Trophoblast cell (in vitro differentiated cells and primary cell): Measurements from ENCODE around the gene RBM22.

ENCODE experiments used
- DNase-seq, 2 donors: peaks; one replicate each; pipeline ENCODE4 v3.0.0-alpha.2; 2016
- H2AFZ ChIP-seq: 2 replicates; pipeline ENCODE4 v1.6.1; 2013; ENCODE audit warnings: low read length, moderate library complexity, mild to moderate bottlenecking; ENCODE audit not compliant: insufficient read depth, poor library complexity
- H2AK5ac ChIP-seq: 2 replicates; pipeline ENCODE4 v1.6.1; 2013; ENCODE audit warnings: mild to moderate bottlenecking, low read length
- H2BK120ac ChIP-seq: 2 replicates; pipeline ENCODE4 v1.6.1; 2013; ENCODE audit warnings: low read length, mild to moderate bottlenecking, moderate library complexity; ENCODE audit not compliant: insufficient read depth, poor library complexity
- H2BK12ac ChIP-seq: 2 replicates; pipeline ENCODE4 v1.6.1; 2013; ENCODE audit warnings: mild to moderate bottlenecking, low read length, moderate library complexity
- H2BK5ac ChIP-seq: 2 replicates; pipeline ENCODE4 v1.6.1; 2013; ENCODE audit warnings: low read length, low read depth, moderate library complexity, mild to moderate bottlenecking; ENCODE audit not compliant: poor library complexity
- H3K14ac ChIP-seq: 2 replicates; pipeline ENCODE4 v1.6.1; 2013; ENCODE audit warnings: mild to moderate bottlenecking, low read length
- H3K18ac ChIP-seq: 2 replicates; pipeline ENCODE4 v1.6.1; 2013; ENCODE audit warnings: mild to moderate bottlenecking, low read length
- H3K23ac ChIP-seq: 2 replicates; pipeline ENCODE4 v1.6.1; 2013; ENCODE audit warnings: low read length
- H3K27ac ChIP-seq: 2 replicates; pipeline ENCODE4 v1.5.1; 2013; ENCODE audit warnings: low read depth, mild to moderate bottlenecking, inconsistent platforms, low read length, moderate library complexity
- H3K27me3 ChIP-seq: 2 replicates; pipeline ENCODE4 v1.6.1; 2013; ENCODE audit warnings: inconsistent platforms, mild to moderate bottlenecking, low read length, moderate library complexity; ENCODE audit not compliant: insufficient read depth
- H3K36me3 ChIP-seq, 2 experiments: 1 replicate in 1 of 2; 2 replicates in 1 of 2; pipeline ENCODE4 v1.6.1; 2013; ENCODE audit warnings: low read length in 2 of 2, mild to moderate bottlenecking in 2 of 2, moderate library complexity in 1 of 2; ENCODE audit not compliant: insufficient read depth in 2 of 2, control insufficient read depth in 1 of 2
- H3K4ac ChIP-seq: 2 replicates; pipeline ENCODE4 v1.6.1; 2013; ENCODE audit warnings: low read depth, mild to moderate bottlenecking, low read length, moderate library complexity
- H3K4me1 ChIP-seq, 2 experiments: 1 replicate in 1 of 2; 2 replicates in 1 of 2; pipeline ENCODE4 v1.6.1; 2013; ENCODE audit warnings: low read length in 2 of 2, mild to moderate bottlenecking in 2 of 2, moderate library complexity in 1 of 2; ENCODE audit not compliant: insufficient read depth in 2 of 2, control insufficient read depth in 1 of 2
- H3K4me2 ChIP-seq: 2 replicates; pipeline ENCODE4 v1.6.1; 2013; ENCODE audit warnings: inconsistent platforms, mild to moderate bottlenecking, low read length, moderate library complexity
- H3K4me3 ChIP-seq: 2 replicates; pipeline ENCODE4 v1.5.1; 2013; ENCODE audit warnings: mild to moderate bottlenecking, low read depth, low read length, inconsistent platforms
- H3K79me1 ChIP-seq: one replicate; pipeline ENCODE4 v1.6.1; 2013; ENCODE audit warnings: low read length
- H3K79me2 ChIP-seq: 2 replicates; pipeline ENCODE4 v1.6.1; 2013; ENCODE audit warnings: low read length, mild to moderate bottlenecking; ENCODE audit not compliant: control insufficient read depth, insufficient read depth, poor library complexity
- H3K9ac ChIP-seq: 2 replicates; pipeline ENCODE4 v1.6.1; 2013; ENCODE audit warnings: mild to moderate bottlenecking, low read length
- H3K9me3 ChIP-seq: 2 replicates; pipeline ENCODE4 v1.6.1; 2013; ENCODE audit warnings: low read depth, mild to moderate bottlenecking, control low read depth, inconsistent platforms, low read length; ENCODE audit not compliant: insufficient read depth
- H4K12ac ChIP-seq: 2 replicates; pipeline ENCODE4 v1.6.1; 2013; ENCODE audit warnings: low read depth, mild to moderate bottlenecking, low read length, moderate library complexity
- H4K8ac ChIP-seq: 2 replicates; pipeline ENCODE4 v1.6.1; 2013; ENCODE audit warnings: low read depth, mild to moderate bottlenecking, low read length, moderate library complexity
- H4K91ac ChIP-seq: one replicate; pipeline ENCODE4 v1.6.1; 2013; ENCODE audit warnings: low read depth, mild to moderate bottlenecking, low read length, moderate library complexity
- WGBS: extraction: QIAGEN DNeasy Blood & Tissue Kit; methylation state at CpG from one replicate; pipeline ENCODE4 v1.1.7; 2013; ENCODE audit warnings: missing lambda C conversion rate; ENCODE audit not compliant: insufficient read length, insufficient coverage; ENCODE audit errors: extremely low coverage; 5-methylcytosine and 5-hydroxymethylcytosine counted together

RBM22 gene

DNA sequence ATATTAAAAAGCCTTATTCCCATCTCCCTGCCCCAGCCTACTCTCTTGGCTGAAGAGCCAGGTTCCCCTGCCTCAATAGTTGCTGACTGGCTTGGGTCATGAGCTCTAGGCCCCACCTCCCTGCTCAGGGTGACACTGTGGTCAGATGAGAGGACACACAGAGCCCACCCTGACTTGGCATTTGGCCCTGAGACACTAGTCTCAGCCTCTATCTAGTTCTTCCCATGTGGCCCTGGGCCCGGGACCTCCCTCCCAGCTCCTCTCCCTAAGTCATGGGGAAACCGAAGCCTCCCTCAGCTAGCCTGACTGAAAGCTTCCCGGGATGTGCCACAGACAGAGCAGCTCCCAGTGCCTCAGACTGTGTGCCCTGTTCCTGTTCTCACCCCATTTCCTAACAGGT lies 45.6 kb downstream of the RBM22 start:
- H3K9me3 ChIP-seq = no peaks in the 10 kb centered on the region
- no peaks in the 10 kb centered on the region for H3K27me3 ChIP-seq
- no peak overlapping the region for H4K8ac ChIP-seq
- no peak overlapping the region for H3K23ac ChIP-seq
- peak overlapping the region; percentile 50 for H2AK5ac ChIP-seq
- H2BK5ac ChIP-seq = no peak overlapping the region
- no peak overlapping the region for H2BK120ac ChIP-seq
- H3K79me2 ChIP-seq = peaks cover 6% of the 10 kb centered on the region
- WGBS = no CpG with 5 or more reads among the region's 3 CpGs
- no peak overlapping the region for H4K12ac ChIP-seq
- H3K36me3 ChIP-seq = peaks cover 28 to 34% of the 10 kb centered on the region in 2 experiments
- peak overlapping the region; percentile 70 for H2BK12ac ChIP-seq
- peaks cover 15 to 36% of the 10 kb centered on the region in 2 experiments for H3K4me1 ChIP-seq
- H3K79me1 ChIP-seq = peaks cover 18% of the 10 kb centered on the region
- H3K18ac ChIP-seq = peak overlapping the region; percentile 5
- H3K4me3 ChIP-seq = no peak overlapping the region
- no peak for DNase-seq
- H3K9ac ChIP-seq = no peak overlapping the region
- H2AFZ ChIP-seq = no peak overlapping the region
- no peak overlapping the region for H3K27ac ChIP-seq
- peak overlapping the region; percentile 7 for H4K91ac ChIP-seq
- no peak overlapping the region for H3K4ac ChIP-seq
- no peak overlapping the region for H3K4me2 ChIP-seq
- no peak overlapping the region for H3K14ac ChIP-seq

DNA sequence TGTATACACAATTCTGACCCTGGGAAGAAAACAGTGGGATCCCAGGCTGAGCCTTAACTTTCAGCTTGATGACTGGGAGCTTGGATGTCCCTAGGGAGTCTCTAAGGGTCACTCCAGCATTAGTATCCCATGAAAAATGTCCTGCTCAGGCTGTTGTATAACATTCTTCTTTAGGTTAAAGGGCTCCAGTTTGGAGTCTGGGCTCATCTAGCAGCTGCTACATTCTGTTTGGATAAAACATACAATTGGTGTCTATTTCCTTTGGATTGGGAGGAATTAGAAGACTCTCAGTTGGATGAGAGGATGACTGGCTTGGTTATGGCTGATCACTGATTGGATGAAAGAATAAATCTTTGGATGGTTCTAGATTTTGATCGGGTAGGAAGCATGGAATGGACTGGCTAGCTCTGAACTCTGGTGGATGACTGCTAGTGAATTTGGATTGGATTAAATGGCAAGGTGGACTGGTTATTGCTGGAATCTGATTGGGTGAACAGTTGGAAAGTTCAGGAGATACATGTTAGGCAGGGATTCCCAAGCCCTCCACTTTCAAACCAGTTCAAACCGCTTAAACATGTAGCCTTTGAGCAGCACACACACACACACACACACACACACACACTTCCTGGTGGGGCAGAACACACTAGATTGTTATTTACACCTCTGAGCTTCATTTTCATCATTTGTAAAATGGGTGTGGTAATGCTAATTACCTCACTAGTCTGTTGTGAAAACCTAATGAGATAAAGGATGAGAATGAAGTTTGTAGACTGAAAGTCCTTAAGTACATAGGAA lies 46.9 kb downstream of the RBM22 start:
- no peak overlapping the region for H3K14ac ChIP-seq
- no peak overlapping the region for H2BK5ac ChIP-seq
- no peak overlapping the region for H2BK120ac ChIP-seq
- H3K27ac ChIP-seq = no peak overlapping the region
- no peak overlapping the region for H4K91ac ChIP-seq
- H3K4me3 ChIP-seq = no peak overlapping the region
- no CpG with 5 or more reads among the region's 2 CpGs for WGBS
- peaks cover 40 to 47% of the 10 kb centered on the region in 2 experiments for H3K36me3 ChIP-seq
- no peak overlapping the region for H3K18ac ChIP-seq
- H3K9me3 ChIP-seq = no peaks in the 10 kb centered on the region
- no peak overlapping the region for H2BK12ac ChIP-seq
- peaks cover 6% of the 10 kb centered on the region for H3K79me2 ChIP-seq
- H3K4ac ChIP-seq = no peak overlapping the region
- H4K12ac ChIP-seq = no peak overlapping the region
- no peak overlapping the region for H3K23ac ChIP-seq
- no peaks in the 10 kb centered on the region for H3K27me3 ChIP-seq
- no peak for DNase-seq
- H2AFZ ChIP-seq = no peak overlapping the region
- peaks cover 13 to 30% of the 10 kb centered on the region in 2 experiments for H3K4me1 ChIP-seq
- no peak overlapping the region for H3K4me2 ChIP-seq
- no peak overlapping the region for H3K9ac ChIP-seq
- H3K79me1 ChIP-seq = peaks cover 17% of the 10 kb centered on the region
- H2AK5ac ChIP-seq = no peak overlapping the region
- no peak overlapping the region for H4K8ac ChIP-seq

DNA sequence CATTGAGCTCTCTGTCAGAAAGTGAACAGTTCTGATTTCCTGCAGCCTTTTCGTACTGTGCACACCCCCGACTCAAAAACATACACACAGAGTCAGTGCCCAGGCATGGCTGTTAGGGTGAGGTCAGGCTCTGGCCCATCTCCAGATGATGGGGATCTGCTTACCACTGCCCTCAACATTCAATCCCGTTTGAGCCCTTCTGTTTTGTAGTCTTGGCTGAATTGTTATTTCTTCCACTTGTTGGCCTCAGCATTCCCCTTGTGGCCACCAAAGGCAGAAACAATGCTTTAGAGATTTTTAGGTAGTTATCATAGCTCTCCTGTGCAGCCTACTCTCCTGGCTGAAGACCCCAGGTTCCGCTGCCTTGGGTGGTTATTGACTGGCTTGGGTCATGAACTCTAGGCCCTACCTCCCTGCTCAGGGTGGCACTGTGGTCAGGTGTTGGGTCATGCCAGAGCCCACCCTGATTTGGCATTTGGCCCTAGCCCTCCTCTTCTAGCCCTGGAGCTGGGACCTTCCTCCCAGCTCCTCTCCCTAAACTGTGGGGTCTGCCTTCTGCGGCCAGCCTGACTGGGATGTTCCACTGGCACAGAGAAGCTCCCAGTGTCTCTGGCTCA lies 47.6 kb downstream of the RBM22 start:
- H2BK120ac ChIP-seq = no peak overlapping the region
- H3K4me1 ChIP-seq = peaks cover 6 to 24% of the 10 kb centered on the region in 2 experiments
- H2AK5ac ChIP-seq = no peak overlapping the region
- H4K12ac ChIP-seq = no peak overlapping the region
- H3K9ac ChIP-seq = no peak overlapping the region
- peaks cover 17% of the 10 kb centered on the region for H3K79me1 ChIP-seq
- no peak overlapping the region for H2BK12ac ChIP-seq
- peaks cover 6% of the 10 kb centered on the region for H3K79me2 ChIP-seq
- peaks cover 47 to 54% of the 10 kb centered on the region in 2 experiments for H3K36me3 ChIP-seq
- H3K9me3 ChIP-seq = no peaks in the 10 kb centered on the region
- no peak overlapping the region for H2AFZ ChIP-seq
- H4K8ac ChIP-seq = no peak overlapping the region
- H3K4me2 ChIP-seq = no peak overlapping the region
- H3K4ac ChIP-seq = no peak overlapping the region
- H3K23ac ChIP-seq = no peak overlapping the region
- no peak overlapping the region for H3K18ac ChIP-seq
- no peak overlapping the region for H3K27ac ChIP-seq
- no peaks in the 10 kb centered on the region for H3K27me3 ChIP-seq
- no CpG with 5 or more reads among the region's 5 CpGs for WGBS
- H3K14ac ChIP-seq = no peak overlapping the region
- no peak overlapping the region for H2BK5ac ChIP-seq
- DNase-seq = no peak
- no peak overlapping the region for H4K91ac ChIP-seq
- no peak overlapping the region for H3K4me3 ChIP-seq

DNA sequence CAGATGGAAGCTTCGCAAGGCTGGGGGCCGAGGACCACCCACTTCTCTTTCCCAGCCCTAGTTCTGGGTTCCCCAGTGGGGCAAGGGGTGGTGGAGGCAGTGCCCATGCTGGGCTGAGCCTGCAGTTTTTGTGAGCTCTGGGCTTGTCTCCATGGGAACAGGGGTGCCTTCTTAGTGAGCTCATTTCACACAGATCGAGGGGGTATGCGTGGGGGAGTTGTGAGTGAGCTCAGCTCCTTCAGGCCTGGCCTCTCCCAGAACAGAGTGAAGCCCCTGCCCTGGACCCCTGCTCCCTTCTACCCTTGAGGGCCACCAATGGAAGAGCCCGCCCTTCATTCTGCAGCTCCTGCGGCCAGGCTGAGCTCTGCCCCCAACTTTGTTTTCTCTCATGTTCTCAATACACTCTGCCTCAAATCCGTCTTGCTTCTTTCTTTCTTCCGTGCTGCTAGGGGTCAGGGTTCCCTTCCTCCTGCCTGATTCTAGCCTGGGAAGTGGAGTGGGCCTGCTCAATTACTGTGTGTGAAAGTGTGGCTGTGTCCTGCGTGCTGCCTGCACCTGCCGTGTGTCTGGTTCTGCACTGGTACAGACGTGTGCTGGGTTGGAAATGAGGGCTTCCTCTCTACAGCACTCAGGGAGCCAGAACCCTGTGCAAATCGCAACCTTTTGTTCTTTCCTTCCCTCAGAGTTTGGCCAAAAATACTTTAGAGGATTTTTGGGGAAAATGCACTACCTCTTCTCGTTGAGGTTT lies 48.8 kb downstream of the RBM22 start:
- Histone ChIP-seq H3K14ac (no peak overlapping the region), H4K91ac (no peak overlapping the region), H2BK12ac (no peak overlapping the region), H2BK5ac (no peak overlapping the region), H3K4me2 (no peak overlapping the region), H3K79me1 (peaks cover 14% of the 10 kb centered on the region), H3K23ac (no peak overlapping the region), H3K4me3 (no peak overlapping the region), H2AK5ac (no peak overlapping the region), H3K9ac (no peak overlapping the region), H4K8ac (no peak overlapping the region), H3K18ac (no peak overlapping the region), H2BK120ac (no peak overlapping the region), H3K27me3 (no peaks in the 10 kb centered on the region), H3K4me1 (peaks cover 3 to 19% of the 10 kb centered on the region in 2 experiments), H3K79me2 (peaks cover 6% of the 10 kb centered on the region), H4K12ac (no peak overlapping the region), H2AFZ (no peak overlapping the region), H3K36me3 (peaks cover 53 to 60% of the 10 kb centered on the region in 2 experiments), H3K27ac (no peak overlapping the region), H3K4ac (no peak overlapping the region), H3K9me3 (no peaks in the 10 kb centered on the region)
- no peak for DNase-seq
- WGBS = no CpG with 5 or more reads among the region's 13 CpGs
